HepG2 (cell line): ENCODE results near the gene PEX14. TPM values are rescaled to one million over a fixed set of nuclear protein-coding genes. Genes with fewer than 3 reads are reported as not detected.

Source experiments
- EEA1 ChIP-seq: sonication (generic); formaldehyde crosslinking; IDR thresholded peaks from 2 replicates; pipeline ENCODE4 v1.5.1; 2020; ENCODE audit warnings: mild to moderate bottlenecking, missing genetic modification reagents, borderline replicate concordance
- ERF ChIP-seq: IDR thresholded peaks from 2 replicates; pipeline ENCODE4 v1.6.1; 2018; ENCODE audit warnings: missing biosample characterization, missing genetic modification reagents
- GTF3A ChIP-seq: sonication (generic); formaldehyde crosslinking; conservative IDR thresholded peaks from 2 replicates; pipeline ENCODE4 v1.4.0; 2020; ENCODE audit warnings: mild to moderate bottlenecking, missing genetic modification reagents
- HOXD1 ChIP-seq: sonication (generic); formaldehyde crosslinking; IDR thresholded peaks from 2 replicates; pipeline ENCODE4 v1.5.0; 2020; ENCODE audit warnings: missing genetic modification reagents
- MLLT10 ChIP-seq: sonication (generic); formaldehyde crosslinking; IDR thresholded peaks from 2 replicates; pipeline ENCODE4 v1.4.0; 2020; ENCODE audit warnings: missing genetic modification reagents
- NCOA5 ChIP-seq: sonication (generic); formaldehyde crosslinking; IDR thresholded peaks from 2 replicates; pipeline ENCODE4 v1.4.0; 2020; ENCODE audit warnings: missing genetic modification reagents
- PHB2 ChIP-seq: fragments of 450-650 bp; IDR thresholded peaks from 2 replicates; pipeline ENCODE4 v1.6.1; 2018; ENCODE audit not compliant: partially characterized antibody
- SPEN ChIP-seq: sonication (generic); formaldehyde crosslinking; IDR thresholded peaks from 2 replicates; pipeline ENCODE4 v1.5.1; 2020; ENCODE audit warnings: low read depth, mild to moderate bottlenecking, missing genetic modification reagents
- ZMYM3 ChIP-seq: sonication (generic); formaldehyde crosslinking; IDR thresholded peaks from 2 replicates; pipeline ENCODE4 v1.5.1; 2020; ENCODE audit warnings: mild to moderate bottlenecking, missing genetic modification reagents
- ZNF143 ChIP-seq: sonication (generic); formaldehyde crosslinking; IDR thresholded peaks from 2 replicates; pipeline ENCODE4 v1.4.0; 2020; ENCODE audit warnings: missing genetic modification reagents
- ZNF292 ChIP-seq: sonication (generic); formaldehyde crosslinking; IDR thresholded peaks from 2 replicates; pipeline ENCODE4 v1.8.1; 2022; ENCODE audit warnings: mild to moderate bottlenecking, low read depth, missing genetic modification reagents, borderline replicate concordance
- ZNF326 ChIP-seq: sonication (generic); formaldehyde crosslinking; IDR thresholded peaks from 2 replicates; pipeline ENCODE4 v1.4.0; 2020; ENCODE audit warnings: missing genetic modification reagents, borderline replicate concordance
- ZNF503 ChIP-seq: sonication (generic); formaldehyde crosslinking; IDR thresholded peaks from 2 replicates; pipeline ENCODE4 v1.4.0; 2020; ENCODE audit warnings: missing genetic modification reagents
- ZNF597 ChIP-seq: sonication (generic); formaldehyde crosslinking; IDR thresholded peaks from 2 replicates; pipeline ENCODE4 v1.5.0; 2020; ENCODE audit warnings: missing genetic modification reagents
- ZNF678 ChIP-seq: sonication (generic); formaldehyde crosslinking; IDR thresholded peaks from 2 replicates; pipeline ENCODE4 v1.4.0; 2020; ENCODE audit warnings: mild to moderate bottlenecking, missing genetic modification reagents
- ZNF720 ChIP-seq: sonication (generic); formaldehyde crosslinking; IDR thresholded peaks from 2 replicates; pipeline ENCODE4 v1.4.0; 2020; ENCODE audit warnings: missing genetic modification reagents
- ZNF740 ChIP-seq: sonication (generic); formaldehyde crosslinking; IDR thresholded peaks from 2 replicates; pipeline ENCODE4 v1.4.0; 2020; ENCODE audit warnings: missing genetic modification reagents
- ZNF775 ChIP-seq: sonication (generic); formaldehyde crosslinking; IDR thresholded peaks from 2 replicates; pipeline ENCODE4 v1.4.0; 2020; ENCODE audit warnings: missing genetic modification reagents, mild to moderate bottlenecking, moderate library complexity, borderline replicate concordance
- ZNF782 ChIP-seq: sonication (generic); formaldehyde crosslinking; IDR thresholded peaks from 2 replicates; pipeline ENCODE4 v1.4.0; 2020; ENCODE audit warnings: missing genetic modification reagents, mild to moderate bottlenecking, borderline replicate concordance
- ZNF816 ChIP-seq: sonication (generic); formaldehyde crosslinking; IDR thresholded peaks from 2 replicates; pipeline ENCODE4 v1.8.0; 2022; ENCODE audit warnings: missing genetic modification reagents, mild to moderate bottlenecking, borderline replicate concordance
- polyA plus RNA-seq, 8 experiments: library from polyadenylated mRNA; depleted of rRNA in 3 of 8; stranded (reverse) in 7 of 8; unstranded in 1 of 8; fragments of >200 nt; fragmentation: Illumina TruSeq in 4 of 8; extraction: Trizol in 4 of 8; gene quantifications; 2 replicates each; pipeline versions ENCODE4 v1.2.1 to v1.2.3, GENCODE V29; 2011 to 2016; ENCODE audit warnings: low read depth in 4 of 8, missing spikeins in 1 of 8, mixed read lengths in 1 of 8; ENCODE audit not compliant: insufficient read depth in 1 of 8
- total RNA-seq, 5 experiments: library from RNA; depleted of rRNA; stranded (reverse); fragments of >200 nt; fragmentation: Illumina TruSeq; extraction: Trizol; gene quantifications; 2 replicates each; pipeline ENCODE4 v1.2.3, GENCODE V29; 2016; ENCODE audit warnings: low read depth in 1 of 5

PEX14 gene
- total and polyA plus RNA-seq, 2 of the 13 experiments (the other 11 are each of a cell fraction or from before 2014, with no cell fraction given), result 6.5 to 9.9 TPM

- TF ChIP-seq ZNF503, result 0 out of 2 replicates have a peak, but pooled peaks have one; percentile 35
- TF ChIP-seq HOXD1 (CRISPR knock-in tag), result no peak
- no peak; the same call in 1 of the 2 replicates for TF ChIP-seq ZNF740
- no peak for TF ChIP-seq EEA1
- no peak for TF ChIP-seq ZNF720 (CRISPR knock-in tag)
- no peak; the same call in 1 of the 2 replicates for TF ChIP-seq ZMYM3 (CRISPR knock-in tag)
- no peak for TF ChIP-seq MLLT10 (CRISPR knock-in tag)
- TF ChIP-seq ZNF597, result no peak
- no peak for TF ChIP-seq ZNF775 (CRISPR knock-in tag)
- TF ChIP-seq ZNF326 (CRISPR knock-in tag), result no peak
- TF ChIP-seq ZNF292 (CRISPR knock-in tag), result peak; percentile 42; the same call in 1 of the 2 replicates
- TF ChIP-seq ZNF678 (CRISPR knock-in tag), result no peak
- TF ChIP-seq SPEN (CRISPR knock-in tag), result peak; percentile 73
- no peak for TF ChIP-seq GTF3A
- TF ChIP-seq ZNF816, result no peak
- no peak for TF ChIP-seq ZNF782 (CRISPR knock-in tag)
- no peak for TF ChIP-seq ERF (CRISPR knock-in tag)
- no peak for TF ChIP-seq ZNF143 (CRISPR knock-in tag)
- no peak for TF ChIP-seq PHB2
- TF ChIP-seq NCOA5 (CRISPR knock-in tag), result no peak
These were observed 124.6 kb downstream of the PEX14 start (continued) for GRCh38 chr1:10599194-10599861.
